Transverse colon (tissue), 3 donors: ENCODE data around the gene TGFBI.

Experiments used
- CTCF ChIP-seq, 5 experiments: fragments of 200-600 bp in 3 of 5; fragments of 450-650 bp in 2 of 5; sonication (generic) in 3 of 5; IDR thresholded peaks; 1 replicate in 2 of 5; 2 replicates in 3 of 5; pipeline ENCODE4 v1.5.1; 2016 to 2017; ENCODE audit warnings: antibody characterized with exemption in 5 of 5, inconsistent platforms in 3 of 5, mild to moderate bottlenecking in 2 of 5, moderate library complexity in 1 of 5
- EP300 ChIP-seq: sonication (generic); formaldehyde crosslinking; IDR thresholded peaks from one replicate; pipeline ENCODE4 v1.6.1; 2017; ENCODE audit warnings: antibody characterized with exemption, low read depth

GRCh38 chr5:136004436-136004835, 24.4 kb upstream of the TGFBI start:
- TF ChIP-seq CTCF (IDR thresholded peaks at IDR 0.05) (no peak), EP300 (no peak)
